Measurements from ENCODE around the gene MT1X.
A peak's percentile ranks its signal among the peaks of the same experiment; 100 is the strongest.
"Not testable (repeated sequence)": the region's sequence is repeated elsewhere in the genome, so short reads cannot be mapped to it uniquely, and the experiment has no call there.

MT1X gene

DNA sequence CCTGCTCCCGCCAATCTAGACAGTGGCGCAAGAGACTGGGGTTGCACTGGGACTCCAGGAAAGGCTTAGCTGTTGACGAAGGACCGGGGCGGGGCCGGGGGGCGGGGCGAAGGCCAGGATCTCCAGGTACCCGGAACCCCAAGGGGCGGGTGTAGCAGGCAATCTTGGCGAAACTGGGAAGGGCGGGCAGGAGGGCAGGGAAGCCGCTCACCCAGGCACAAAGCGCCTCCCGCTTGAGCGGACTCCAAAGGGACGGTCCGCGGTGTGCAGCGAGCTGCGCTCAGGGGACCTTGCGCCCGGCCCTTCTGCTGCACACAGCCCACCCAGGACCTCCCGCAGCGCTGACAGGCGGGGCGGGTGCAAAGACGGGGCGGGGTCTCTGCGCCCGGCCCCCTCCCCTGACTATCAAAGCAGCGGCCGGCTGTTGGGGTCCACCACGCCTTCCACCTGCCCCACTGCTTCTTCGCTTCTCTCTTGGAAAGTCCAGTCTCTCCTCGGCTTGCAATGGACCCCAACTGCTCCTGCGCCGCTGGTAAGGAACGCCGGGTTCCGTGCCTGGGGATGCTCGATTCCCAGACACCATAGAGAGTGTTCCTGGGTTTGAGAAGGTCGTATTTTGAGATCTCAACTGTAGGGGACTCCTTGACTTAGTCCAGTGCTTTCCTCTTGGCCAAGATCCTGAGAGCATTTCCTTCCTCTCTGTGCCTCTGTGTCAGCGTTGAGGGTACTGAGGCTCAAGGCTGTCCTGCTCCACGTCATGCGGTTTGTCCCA is 24.5 kb upstream of the MT1X start, which contains the start of gene MT1F:
Gene MT1F (plus strand): TSS at position 405 of the 772 bp plus-strand sequence. CDS start 100 bp downstream, at position 505.
- DNase-seq = peak; percentile 72

DNA sequence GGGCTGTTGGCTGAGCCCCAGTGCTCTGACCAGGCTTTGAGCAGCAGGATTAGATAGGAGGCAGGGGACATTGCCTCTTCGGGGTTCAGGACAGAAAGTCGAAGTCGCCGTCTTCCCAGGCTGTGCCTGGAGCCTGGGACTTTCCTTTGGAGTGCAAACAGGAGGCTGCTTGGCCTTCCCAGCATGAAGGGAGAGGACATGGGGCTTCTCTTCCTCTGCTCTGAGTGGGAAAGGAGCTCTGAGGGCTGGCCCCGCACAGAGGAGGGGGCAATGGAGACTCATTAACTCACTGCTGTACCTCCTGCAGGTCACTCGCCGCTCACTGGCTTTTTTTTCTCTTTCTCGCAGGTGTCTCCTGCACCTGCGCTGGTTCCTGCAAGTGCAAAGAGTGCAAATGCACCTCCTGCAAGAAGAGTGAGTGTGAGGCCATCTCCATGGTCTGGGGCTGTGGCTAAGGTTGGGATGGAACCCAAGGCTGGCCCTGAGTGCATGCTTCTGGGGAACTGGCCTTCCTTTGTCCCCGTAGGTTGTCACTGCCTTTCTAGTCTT is 23.9 kb upstream of the MT1X start:
- no peak for DNase-seq

DNA sequence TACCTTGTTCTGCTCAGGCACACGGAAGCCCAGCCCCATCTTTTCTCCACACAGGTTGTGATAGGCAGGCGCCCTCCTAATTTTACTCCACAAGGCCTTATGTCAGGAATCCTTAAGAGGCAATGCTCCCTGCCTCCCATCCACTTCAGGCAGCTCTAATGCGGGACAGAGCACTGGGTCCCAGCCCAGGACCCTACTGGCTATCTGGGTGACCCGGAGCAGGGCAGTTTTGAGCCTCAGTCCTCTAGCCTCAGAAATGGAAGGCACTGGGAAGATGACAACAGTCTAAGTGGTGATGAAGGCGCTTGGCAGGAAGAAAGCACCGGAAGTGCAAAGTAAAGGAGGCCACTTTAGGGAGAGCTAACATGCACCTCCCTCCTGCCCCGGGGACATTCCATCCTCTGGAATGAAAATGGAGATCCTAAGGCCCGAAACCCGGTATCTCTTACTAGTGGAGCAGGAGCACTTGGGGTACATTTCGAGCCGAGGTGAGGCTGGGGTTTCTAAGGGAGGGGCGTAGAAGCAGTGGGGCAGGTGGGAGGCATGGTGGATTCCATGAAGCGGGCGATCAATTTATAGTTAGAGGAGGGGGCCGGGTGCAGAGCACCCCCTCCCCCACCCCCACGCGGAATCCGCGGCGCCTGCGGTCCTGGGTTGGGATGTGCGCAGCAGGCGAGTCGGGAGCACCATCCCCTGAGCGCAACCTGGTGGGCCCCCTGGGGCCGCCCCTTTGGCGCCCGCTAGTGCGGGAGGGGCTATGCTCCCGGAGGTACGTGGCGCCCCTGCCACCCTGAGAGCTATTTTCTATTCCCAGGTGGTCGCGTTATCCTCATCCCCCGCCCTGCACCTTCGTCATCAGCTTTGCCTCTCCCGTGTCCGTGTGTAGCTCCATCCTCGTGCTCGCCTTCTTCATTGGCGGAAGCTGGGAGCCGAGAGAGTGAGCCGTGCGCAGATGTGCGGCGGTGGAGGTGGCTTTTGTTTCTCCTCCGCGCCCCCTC is 19.6 kb upstream of the MT1X start:
- peak; percentile 28 for DNase-seq

DNA sequence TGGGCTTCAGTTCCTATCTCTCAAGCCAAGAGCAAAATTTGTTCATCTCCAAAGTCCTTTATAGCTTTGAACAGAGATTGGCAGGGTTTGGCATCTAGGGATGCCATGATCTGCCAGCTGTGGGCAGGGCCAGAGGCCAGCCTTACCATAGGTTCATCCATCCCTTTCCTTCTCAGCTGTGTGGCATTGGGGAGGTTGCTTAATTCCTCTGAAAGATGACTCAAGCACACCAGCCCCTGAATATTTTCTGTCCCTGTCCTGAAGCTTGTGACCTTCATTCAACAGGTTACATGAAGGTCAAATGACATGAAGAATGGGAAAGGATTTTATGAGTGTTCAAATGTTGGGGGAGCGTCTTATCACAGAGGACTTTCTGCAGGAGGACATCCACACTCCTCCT is 17.8 kb upstream of the MT1X start:
- no peak for DNase-seq

DNA sequence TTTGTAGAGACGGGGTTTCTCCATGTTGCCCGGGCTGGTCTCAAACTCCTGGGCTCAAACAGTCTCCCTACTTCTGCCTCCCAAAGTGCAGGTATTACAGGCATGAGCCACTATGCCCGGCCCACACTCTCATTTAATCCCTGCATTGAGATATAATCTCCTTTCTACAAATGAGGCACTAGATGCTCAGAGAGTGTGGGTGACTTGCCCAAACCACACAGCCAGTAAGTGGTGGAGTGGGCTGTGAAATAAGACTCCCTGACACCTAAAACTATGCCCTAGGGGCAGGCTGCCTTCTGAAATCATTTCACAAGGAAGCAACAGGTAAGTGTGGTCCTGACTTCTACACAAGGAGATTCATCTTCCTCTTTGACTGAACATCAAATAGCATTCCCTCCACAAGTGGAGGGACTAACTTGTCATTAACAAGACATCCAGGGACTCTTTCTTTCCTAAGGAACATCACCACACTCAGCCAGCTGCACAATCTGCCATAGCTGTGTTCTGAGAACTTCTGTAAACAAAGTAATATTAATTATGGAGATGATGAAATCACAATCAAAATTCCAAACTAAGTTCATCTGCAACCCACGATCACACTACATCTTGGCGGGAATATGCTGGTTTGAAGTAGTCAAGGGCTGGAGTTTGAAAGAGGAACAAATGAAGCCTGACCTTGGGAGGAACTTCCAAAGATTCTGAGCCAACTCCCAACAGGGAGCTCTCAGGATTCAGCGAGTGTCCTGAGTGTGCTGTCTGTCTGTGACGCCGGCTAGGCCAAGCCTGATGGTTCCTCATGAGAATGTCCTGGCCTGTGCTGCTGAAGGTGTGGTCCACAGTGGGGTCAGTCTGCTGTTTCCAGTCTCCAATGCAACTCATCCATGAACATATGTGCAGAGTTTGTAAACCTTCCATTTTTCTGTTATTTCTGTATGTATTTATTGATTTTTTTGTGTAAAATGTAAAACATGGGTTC is 16.7 kb upstream of the MT1X start:
- DNase-seq = not testable (repeated sequence)

DNA sequence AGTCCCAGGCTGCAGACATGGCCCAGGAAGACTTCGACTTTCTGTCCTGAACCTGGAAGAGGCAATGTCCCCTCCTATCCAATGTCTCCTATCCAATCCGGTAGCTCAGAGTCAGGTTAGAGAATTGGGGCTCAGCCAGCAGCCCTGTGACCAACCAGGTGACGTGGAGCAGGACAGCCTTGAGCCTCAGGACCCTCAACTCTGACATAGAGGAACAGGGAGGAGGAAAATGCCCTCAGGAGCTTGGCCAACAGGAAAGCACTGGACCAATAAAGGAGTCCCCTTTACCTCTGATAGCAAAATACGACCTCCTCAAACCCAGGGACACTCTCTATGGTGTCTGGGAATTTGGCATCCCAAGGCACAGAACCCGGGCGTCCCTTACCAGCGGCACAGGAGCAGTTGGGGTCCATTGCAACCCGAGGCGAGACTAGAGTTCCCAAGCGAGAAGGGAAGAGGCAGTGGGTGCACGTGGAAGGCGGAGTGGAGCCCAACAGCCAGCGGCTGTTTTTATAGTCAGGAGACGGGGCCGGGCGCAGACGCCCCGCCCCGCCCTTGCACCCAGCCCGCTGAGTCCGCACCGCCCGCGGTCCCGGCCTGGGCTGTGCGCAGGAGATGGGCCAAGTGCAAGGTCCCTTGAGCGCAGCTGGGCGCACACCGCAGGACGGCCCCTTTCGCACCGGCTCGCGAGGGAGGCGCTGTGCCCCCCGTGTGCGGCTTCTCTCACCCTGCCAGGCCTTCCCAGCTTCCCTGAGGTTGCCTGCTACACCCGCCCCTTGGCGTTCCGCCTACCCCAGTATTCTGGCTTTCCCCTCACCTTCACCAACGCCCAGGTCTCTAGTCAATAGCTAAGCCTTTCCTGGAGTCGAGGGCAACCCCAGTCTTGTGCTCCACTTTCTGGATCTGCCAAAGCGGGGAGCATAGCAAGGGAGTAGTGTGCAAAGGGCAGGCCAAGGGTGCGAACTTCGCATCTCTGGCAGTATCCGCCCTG is 14.4 kb upstream of the MT1X start, which contains the start of gene MT1G:
Gene MT1G (minus strand): TSS at position 485 of the 991 bp plus-strand sequence. CDS start 72 bp downstream, at position 413.
- DNase-seq = no peak

DNA sequence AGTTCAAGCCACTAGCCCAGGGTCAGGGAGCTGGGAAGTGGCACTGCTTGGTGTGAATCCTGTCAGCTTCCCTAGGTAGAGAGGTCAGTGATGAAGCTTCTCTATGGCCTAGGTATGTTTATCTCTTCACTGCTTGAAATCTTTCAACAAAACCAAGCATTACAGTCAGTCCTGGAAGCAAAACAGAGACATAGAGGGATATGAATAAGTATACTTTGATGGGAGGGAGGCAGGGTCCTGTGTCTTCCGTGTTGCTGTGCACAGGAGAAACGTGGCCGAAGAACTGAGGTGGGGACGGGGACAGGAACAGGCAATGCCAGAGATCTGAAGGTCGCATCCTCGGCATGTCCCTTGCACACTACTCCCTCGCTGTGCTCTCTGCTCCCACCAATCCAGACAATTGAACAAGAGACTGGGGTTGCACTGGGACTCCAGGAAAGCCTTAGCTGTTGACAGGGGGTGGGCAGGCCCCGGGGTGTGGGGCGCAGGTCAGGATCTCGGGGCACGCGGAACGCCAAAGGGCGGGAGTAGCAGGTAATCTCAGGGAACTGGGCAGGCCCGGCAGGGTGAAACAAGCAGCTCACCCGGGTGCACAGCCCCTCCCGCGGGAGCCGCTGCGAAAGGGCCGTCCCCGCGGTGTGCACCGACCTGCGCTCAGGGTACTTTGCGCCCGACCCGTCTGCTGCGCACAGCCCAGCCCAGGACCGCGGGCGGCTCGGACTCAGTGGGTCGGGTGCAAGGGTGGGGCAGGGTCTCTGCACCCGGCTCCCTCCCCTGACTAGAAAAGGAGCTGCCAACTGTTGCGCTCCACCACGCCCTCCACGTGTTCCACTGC is 13.0 kb upstream of the MT1X start, which contains the start of gene MT1H:
Gene MT1H (plus strand): TSS at position 810 of the 835 bp plus-strand sequence. CDS start 71 bp downstream, outside the sequence.
- no peak for DNase-seq

DNA sequence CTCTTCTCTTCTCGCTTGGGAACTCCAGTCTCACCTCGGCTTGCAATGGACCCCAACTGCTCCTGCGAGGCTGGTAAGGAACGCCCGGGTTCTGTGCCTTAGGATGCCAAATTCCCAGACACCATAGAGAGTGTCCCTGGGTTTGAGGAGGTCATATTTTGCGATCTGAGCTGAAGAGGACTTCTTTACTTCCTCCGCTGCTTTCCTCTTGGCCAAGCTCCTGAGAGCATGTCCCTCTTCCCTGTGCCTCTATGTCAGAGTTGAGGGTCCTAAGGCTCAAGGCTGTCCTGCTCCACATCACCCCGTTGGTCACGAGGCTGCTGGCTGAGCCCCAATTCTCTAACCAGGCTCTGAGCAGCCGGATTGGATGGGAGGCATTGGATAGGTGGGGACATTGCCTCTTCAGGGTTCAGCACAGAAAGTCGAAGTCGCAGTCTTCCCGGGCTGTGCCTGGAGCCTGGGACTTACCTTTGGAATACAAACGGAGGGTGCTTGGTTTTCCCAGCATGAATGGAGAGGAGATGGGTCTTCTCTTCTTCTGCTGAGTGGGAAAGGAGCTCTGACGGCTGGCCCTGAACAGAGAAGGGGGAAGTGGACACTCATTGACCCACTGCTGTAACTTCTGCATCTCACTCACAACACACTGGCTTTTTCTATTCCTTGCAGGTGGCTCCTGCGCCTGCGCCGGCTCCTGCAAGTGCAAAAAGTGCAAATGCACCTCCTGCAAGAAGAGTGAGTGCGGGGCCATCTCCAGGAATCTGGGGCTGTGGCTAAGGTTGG is 12.2 kb upstream of the MT1X start:
- DNase-seq = no peak

DNA sequence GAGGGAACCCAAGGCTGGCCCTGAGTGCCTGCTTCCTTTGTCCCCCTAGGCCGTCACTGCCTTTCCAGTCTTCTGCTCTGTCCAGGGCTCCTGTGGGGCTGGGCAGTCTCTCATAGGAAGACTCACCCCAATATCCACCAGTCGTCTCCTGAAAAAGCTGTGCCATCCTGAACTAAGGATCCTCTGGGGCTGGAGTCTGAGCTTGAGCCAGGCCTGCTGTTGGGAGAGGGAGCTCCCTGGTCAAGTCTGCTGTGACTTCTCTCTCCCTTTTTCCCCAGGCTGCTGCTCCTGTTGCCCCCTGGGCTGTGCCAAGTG is 11.7 kb upstream of the MT1X start:
- no peak for DNase-seq

DNA sequence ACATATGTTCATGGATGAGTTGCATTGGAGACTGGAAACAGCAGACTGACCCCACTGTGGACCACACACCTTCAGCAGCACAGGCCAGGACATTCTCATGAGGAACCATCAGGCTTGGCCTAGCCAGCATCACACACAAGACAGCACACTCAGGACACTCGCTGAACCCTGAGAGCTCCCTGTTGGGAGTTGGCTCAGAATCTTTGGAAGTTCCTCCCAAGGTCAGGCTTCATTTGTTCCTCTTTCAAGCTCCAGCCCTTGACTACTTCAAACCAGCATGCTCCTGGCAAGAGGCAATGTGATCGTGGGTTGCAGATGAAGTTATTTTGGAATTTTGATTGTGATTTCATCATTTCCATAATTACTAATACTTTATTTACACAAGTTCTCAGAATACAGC is 10.6 kb upstream of the MT1X start:
- not testable (repeated sequence) for DNase-seq

DNA sequence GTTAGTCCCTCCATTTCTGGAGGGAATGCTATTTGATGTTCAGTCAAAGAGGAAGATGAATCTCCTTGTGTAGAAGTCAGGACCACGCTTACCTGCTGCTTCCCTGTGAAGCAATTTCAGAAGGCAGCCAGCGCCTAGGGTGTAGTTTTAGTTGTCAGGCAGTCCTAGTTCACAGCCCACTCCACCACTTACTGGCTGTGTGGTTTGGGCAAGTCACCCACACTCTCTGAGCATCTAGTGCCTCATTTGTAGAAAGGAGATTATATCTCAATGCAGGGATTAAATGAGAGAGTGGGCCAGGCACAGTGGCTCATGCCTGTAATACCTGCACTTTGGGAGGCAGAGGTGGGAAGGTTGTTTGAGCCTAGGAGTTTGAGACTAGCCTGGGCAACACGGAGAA is 10.1 kb upstream of the MT1X start:
- not testable (repeated sequence) for DNase-seq

DNA sequence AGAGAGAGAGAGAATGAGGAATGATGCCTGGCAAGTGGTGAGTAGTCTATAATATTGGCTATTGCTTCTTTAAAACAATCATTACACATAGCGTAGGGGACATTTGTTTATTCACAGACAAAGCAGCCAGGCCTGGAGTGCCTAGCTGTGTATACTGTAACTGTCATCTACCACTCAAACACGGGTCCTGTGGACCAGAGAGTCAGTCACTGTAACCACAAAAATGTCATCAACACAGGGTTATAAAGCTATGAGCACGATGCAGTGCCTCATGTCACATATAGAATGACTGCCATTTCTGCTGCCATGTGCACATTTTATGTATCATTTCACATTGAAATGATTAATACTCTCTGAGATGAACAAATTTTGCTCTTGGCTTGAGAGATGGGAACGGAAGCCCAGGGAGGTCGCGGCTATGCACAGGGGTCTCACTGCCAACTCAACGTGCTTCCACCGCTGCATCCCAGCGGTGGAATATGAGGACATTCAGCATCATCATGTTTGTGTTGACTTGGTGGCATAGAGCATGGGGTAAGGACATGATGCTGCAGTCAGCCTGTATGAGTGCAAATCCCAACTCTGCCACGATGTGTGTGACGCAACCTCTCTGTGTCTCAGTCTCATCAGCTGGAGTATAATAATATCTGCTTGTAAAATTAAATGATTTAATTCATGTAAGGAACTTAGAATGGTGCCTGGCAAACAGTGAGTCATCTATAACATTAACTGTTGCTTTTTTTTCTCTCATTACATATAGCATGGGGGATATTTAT is 9.3 kb upstream of the MT1X start:
- no peak for DNase-seq

DNA sequence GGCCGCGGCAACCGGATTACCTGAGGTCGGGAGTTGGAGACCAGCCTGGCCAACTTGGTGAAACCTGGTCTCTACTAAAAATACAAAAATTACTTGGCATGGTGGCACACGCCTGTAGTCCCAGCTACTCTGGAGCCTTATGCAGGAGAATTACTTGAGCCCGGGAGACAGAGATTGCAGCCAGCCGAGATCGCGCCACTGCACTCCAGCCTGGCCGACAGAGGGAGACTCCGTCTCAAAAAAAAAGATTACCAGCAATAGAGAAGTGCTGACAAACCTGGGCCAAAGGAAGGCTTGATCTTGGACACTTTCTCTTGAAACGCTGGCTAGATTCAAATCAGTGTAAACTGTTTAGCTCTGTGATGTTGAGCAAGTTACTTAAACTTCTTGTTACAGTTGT is 8.3 kb upstream of the MT1X start:
- peak; percentile 25 for DNase-seq

DNA sequence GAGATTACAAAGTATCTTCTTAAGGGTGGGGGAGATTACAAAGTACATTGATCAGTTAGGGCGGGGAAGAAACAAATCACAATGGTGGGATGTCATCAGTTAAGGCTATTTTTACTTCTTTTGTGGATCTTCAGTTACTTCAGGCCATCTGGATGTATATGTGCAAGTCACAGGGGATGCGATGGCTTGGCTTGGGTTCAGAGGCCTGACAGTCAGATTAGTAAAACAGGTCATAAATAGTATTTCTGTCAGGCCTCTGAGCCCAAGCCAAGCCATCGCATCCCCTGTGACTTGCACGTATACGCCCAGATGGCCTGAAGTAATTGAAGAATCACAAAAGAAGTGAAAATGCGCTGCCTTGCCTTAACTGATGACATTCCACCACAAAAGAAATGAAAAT is 7.7 kb upstream of the MT1X start:
- not testable (repeated sequence) for DNase-seq

DNA sequence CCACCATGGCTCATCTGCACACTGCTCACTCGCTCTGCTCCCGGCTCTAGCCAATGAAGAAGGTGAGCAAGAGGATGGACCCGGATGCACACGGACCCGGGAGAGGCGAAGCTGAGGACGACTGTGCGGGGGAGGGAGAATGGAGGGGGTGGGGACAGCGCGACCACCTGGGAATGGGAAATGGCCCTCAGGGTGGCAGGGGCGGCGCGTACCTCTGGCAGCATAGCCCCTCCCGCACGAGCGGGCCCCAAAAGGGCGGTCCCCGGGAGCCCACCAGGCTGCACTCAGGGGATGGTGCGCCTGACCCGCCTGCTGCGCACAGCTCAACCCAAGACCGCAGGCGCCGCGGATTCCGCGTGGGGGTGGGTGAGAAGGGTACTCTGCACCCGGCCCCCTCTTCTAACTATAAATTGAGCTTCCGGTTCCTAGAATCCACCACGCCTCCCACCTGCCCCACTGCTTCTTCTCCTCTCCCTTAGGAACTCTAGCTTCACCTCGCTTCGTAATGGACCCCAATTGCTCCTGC is 6.5 kb upstream of the MT1X start:
- peak; percentile 37 for DNase-seq

DNA sequence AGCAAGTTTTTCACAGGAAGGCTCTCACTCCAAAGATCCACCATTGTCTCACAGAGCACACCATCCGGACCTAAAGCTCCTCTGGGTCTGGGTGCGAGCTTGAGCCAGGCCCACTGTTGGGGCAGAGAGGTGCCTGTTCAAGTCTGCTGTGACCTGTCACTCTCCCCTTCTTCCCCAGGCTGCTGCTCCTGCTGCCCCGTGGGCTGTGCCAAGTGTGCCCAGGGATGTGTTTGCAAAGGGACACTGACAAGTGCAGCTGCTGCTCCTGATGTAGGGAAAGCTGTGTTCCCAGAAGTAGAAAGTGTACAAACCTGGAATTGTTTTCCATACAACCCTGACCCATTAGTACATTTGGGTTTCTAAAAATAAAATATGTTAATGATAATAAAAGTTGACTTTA is 4.8 kb upstream of the MT1X start:
- DNase-seq = no peak

DNA sequence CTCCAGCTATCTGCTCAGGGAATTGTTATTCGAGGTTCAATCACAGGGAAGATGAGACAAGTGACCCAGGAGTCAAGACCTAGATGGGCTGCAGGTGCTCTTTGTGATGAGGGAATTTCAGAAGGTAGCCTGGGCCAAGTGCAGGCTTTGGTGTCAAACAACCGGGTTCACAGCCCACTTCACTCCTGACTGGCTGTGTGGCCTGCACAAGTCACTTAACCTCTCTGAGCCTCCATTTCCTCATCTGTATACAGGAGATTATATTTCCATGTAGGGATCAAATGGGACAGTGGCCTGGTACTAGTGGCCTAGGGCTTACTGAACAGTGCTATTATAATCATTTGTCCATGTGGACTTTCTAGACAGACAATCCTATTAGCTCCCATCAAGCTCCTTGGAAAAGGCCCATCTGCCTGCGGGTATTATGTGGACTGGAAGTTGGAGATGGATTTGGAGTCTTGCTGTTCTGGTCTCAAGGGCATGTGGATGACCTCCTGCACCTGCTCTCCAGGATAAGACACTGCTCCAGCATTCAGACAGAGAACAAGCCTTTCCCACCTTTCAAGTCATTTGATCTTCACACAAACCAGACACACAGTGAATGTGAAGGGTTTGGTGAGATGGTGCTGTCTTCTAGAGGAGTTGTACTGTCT is 3.1 kb upstream of the MT1X start:
- no peak for DNase-seq

Measured in CD4-positive, alpha-beta T cell treated with Interleukin-21 for 1 hour (primary cell).